22Rv1 (cell line): ENCODE measurements around the gene DEGS1.

Experiments
- CTCF ChIP-seq: fragments of 450-650 bp; IDR thresholded peaks from 2 replicates; pipeline ENCODE4 v1.5.1; 2017; ENCODE audit warnings: mild to moderate bottlenecking
- ZFX ChIP-seq: fragments of 450-650 bp; IDR thresholded peaks from 2 replicates; pipeline ENCODE4 v1.6.1; 2017; ENCODE audit warnings: antibody characterized with exemption, borderline replicate concordance

GRCh38 chr1:224149709-224150108, 33.3 kb upstream of the DEGS1 start:
- TF ChIP-seq CTCF (no peak), ZFX (no peak)
